Measurements from ENCODE around the gene ZFYVE26. TPM values are rescaled to one million over a fixed set of nuclear protein-coding genes. Genes with fewer than 3 reads are reported as not detected.

The ZFYVE26 gene
- total RNA-seq, 1 donor from 2014 or later = 33.4 TPM

GRCh38 chr14:67776653-67777322 is 39.6 kb downstream of the ZFYVE26 start:
- no peak for DNase-seq (ENCODE audit: extremely low spot score, unreplicated experiment)
- no peak for TF ChIP-seq CTCF (IDR thresholded peaks at IDR 0.05)
- no peaks in the 10 kb centered on the region for H3K4me1 Mint-ChIP-seq (ENCODE audit: unreplicated experiment)
- no peaks in the 10 kb centered on the region for H3K27me3 Mint-ChIP-seq (ENCODE audit: unreplicated experiment)
- no peak overlapping the region for H3K27ac Mint-ChIP-seq (ENCODE audit: unreplicated experiment)
- H3K36me3 Mint-ChIP-seq (ENCODE audit: unreplicated experiment) = peaks cover 66% of the 10 kb centered on the region
- no peaks in the 10 kb centered on the region for H3K9me3 Mint-ChIP-seq (ENCODE audit: unreplicated experiment)
- no peak overlapping the region for H3K4me3 Mint-ChIP-seq (ENCODE audit: unreplicated experiment)

GRCh38 chr14:67773844-67774377 is 42.5 kb downstream of the ZFYVE26 start:
- no peak for TF ChIP-seq CTCF (IDR thresholded peaks at IDR 0.05)
- peaks cover 71% of the 10 kb centered on the region for H3K36me3 Mint-ChIP-seq (ENCODE audit: unreplicated experiment)
- no peak for DNase-seq (ENCODE audit: extremely low spot score, unreplicated experiment)
- H3K27ac Mint-ChIP-seq (ENCODE audit: unreplicated experiment) = no peak overlapping the region
- no peaks in the 10 kb centered on the region for H3K9me3 Mint-ChIP-seq (ENCODE audit: unreplicated experiment)
- no peak overlapping the region for H3K4me3 Mint-ChIP-seq (ENCODE audit: unreplicated experiment)
- no peaks in the 10 kb centered on the region for H3K4me1 Mint-ChIP-seq (ENCODE audit: unreplicated experiment)
- no peaks in the 10 kb centered on the region for H3K27me3 Mint-ChIP-seq (ENCODE audit: unreplicated experiment)

GRCh38 chr14:67768219-67768618 is 48.2 kb downstream of the ZFYVE26 start:
- DNase-seq (ENCODE audit: extremely low spot score, unreplicated experiment) = no peak
- no peak overlapping the region for H3K27ac Mint-ChIP-seq (ENCODE audit: unreplicated experiment)
- H3K4me3 Mint-ChIP-seq (ENCODE audit: unreplicated experiment) = no peak overlapping the region
- H3K9me3 Mint-ChIP-seq (ENCODE audit: unreplicated experiment) = no peaks in the 10 kb centered on the region
- no peaks in the 10 kb centered on the region for H3K4me1 Mint-ChIP-seq (ENCODE audit: unreplicated experiment)
- TF ChIP-seq CTCF (IDR thresholded peaks at IDR 0.05) = no peak
- peaks cover 71% of the 10 kb centered on the region for H3K36me3 Mint-ChIP-seq (ENCODE audit: unreplicated experiment)
- no peaks in the 10 kb centered on the region for H3K27me3 Mint-ChIP-seq (ENCODE audit: unreplicated experiment)

DNA sequence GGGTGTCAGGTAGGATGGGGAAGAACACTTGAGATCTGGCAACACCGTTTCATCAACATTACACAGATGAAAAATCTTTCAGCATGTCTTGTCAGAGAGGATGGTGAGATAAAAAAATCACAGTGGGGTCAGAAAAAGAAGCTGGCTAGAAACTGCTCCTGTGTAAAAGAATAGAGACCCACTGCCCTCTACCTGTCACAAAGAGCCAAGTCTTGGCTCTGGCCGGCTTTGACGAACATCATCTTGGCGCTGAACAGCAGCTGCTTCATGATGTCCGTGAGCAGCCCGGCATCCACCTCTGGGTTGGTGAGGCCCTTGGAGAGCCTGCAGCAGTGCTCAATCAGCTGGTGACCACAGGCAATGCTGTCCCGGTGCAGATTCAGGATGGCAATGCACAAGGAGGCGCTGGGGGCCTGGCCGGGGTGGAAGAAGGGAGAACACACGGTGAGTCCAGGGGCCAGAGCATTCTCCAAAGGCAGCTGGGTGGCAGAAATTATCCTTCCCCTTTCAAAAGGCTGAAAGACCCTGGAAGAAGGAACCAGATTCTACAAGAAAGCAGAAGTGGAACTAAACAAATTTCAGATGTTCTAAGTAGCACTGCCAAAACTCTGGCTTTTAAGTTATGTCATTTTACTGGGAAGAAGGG is 50.2 kb downstream of the ZFYVE26 start:
- Mint-ChIP-seq H3K9me3 (ENCODE audit: unreplicated experiment) (no peaks in the 10 kb centered on the region), H3K36me3 (ENCODE audit: unreplicated experiment) (peaks cover 57% of the 10 kb centered on the region), H3K27me3 (ENCODE audit: unreplicated experiment) (no peaks in the 10 kb centered on the region), H3K4me3 (ENCODE audit: unreplicated experiment) (no peak overlapping the region), H3K4me1 (ENCODE audit: unreplicated experiment) (no peaks in the 10 kb centered on the region), H3K27ac (ENCODE audit: unreplicated experiment) (no peak overlapping the region)
- no peak for DNase-seq (ENCODE audit: extremely low spot score, unreplicated experiment)
- TF ChIP-seq CTCF (IDR thresholded peaks at IDR 0.05) = no peak

DNA sequence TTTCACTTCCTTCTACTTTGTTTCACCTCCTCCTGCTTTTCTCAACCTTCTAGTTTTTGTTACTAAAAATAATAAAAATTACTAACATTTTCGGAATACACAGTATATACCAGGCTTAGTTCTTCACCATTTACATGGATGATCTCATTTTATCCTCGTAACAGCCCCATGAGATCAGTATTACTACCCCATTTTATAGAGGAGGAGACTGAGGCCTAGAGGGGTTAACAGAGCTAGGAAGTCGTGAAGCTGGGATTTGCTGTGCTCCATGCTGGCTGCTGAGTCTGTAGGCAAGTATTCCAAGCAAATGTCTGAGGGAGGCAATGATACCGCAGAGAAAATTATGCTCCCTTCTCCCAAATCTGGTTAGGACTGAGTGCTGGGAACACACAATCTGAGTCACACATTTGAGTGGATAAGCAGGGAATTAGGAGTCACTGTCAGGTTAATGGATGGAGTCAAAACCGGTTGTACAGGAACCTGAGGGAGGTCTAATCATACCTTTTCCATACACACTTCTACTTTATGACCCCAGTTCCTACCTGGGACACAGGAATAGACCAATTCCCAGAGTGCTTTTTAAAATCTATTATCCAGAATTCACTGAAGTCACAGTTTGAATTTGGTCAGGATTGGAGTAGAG is 51.1 kb downstream of the ZFYVE26 start:
- Mint-ChIP-seq H3K9me3 (ENCODE audit: unreplicated experiment) (no peaks in the 10 kb centered on the region), H3K4me1 (ENCODE audit: unreplicated experiment) (no peaks in the 10 kb centered on the region), H3K27ac (ENCODE audit: unreplicated experiment) (no peak overlapping the region), H3K27me3 (ENCODE audit: unreplicated experiment) (no peaks in the 10 kb centered on the region), H3K4me3 (ENCODE audit: unreplicated experiment) (no peak overlapping the region), H3K36me3 (ENCODE audit: unreplicated experiment) (peaks cover 58% of the 10 kb centered on the region)
- TF ChIP-seq CTCF (IDR thresholded peaks at IDR 0.05) = no peak
- DNase-seq (ENCODE audit: extremely low spot score, unreplicated experiment) = no peak
